Liver (tissue), 9 donors: ENCODE data around the gene MDGA2. TPM values are rescaled to one million over a fixed set of nuclear protein-coding genes. Genes with fewer than 3 reads are reported as not detected.

Source experiments
- DNase-seq: peaks from one replicate; pipeline ENCODE4 v3.0.0-alpha.2; 2017; ENCODE audit warnings: low spot score
- H3K27ac ChIP-seq, 2 donors: one replicate each; pipeline ENCODE4 v1.7.0; 2013; ENCODE audit warnings: inconsistent platforms in 2 of 2, low read length in 2 of 2, control low read depth in 1 of 2, low read depth in 1 of 2, mild to moderate bottlenecking in 1 of 2
- H3K27me3 ChIP-seq, 4 donors: one replicate each; pipeline versions ENCODE4 v1.6.1 to v1.7.0; 2013; ENCODE audit warnings: low read length in 3 of 4, inconsistent platforms in 1 of 4, mild to moderate bottlenecking in 1 of 4, moderate library complexity in 1 of 4; ENCODE audit not compliant: control insufficient read depth in 4 of 4, insufficient read depth in 4 of 4
- H3K36me3 ChIP-seq, 4 donors: one replicate each; pipeline versions ENCODE4 v1.6.1 to v1.7.0; 2013; ENCODE audit warnings: low read length in 3 of 4, mild to moderate bottlenecking in 3 of 4, low read depth in 1 of 4, moderate library complexity in 1 of 4; ENCODE audit not compliant: control insufficient read depth in 4 of 4, insufficient read depth in 3 of 4
- H3K4me1 ChIP-seq, 4 donors: one replicate each; pipeline versions ENCODE4 v1.6.1 to v1.7.0; 2013; ENCODE audit warnings: low read length in 3 of 4, mild to moderate bottlenecking in 3 of 4, moderate library complexity in 1 of 4; ENCODE audit not compliant: control insufficient read depth in 4 of 4, insufficient read depth in 4 of 4
- H3K4me3 ChIP-seq, 3 donors: one replicate each; pipeline versions ENCODE4 v1.6.1 to v1.7.0; 2013; ENCODE audit warnings: low read length in 3 of 3, control low read depth in 1 of 3, low read depth in 1 of 3, mild to moderate bottlenecking in 1 of 3
- H3K9ac ChIP-seq, 2 donors: one replicate each; pipeline ENCODE4 v1.7.0; 2013; ENCODE audit warnings: low read length in 2 of 2, mild to moderate bottlenecking in 2 of 2, moderate library complexity in 2 of 2, control low read depth in 1 of 2, low read depth in 1 of 2
- H3K9me3 ChIP-seq, 4 donors: one replicate each; pipeline versions ENCODE4 v1.6.1 to v1.7.0; 2013; ENCODE audit warnings: low read length in 3 of 4; ENCODE audit not compliant: control insufficient read depth in 4 of 4
- EGR1 ChIP-seq, 2 donors: IDR thresholded peaks; 2 replicates each; pipeline ENCODE4 v1.6.1; 2016 to 2018; ENCODE audit warnings: antibody characterized with exemption in 2 of 2, low read depth in 2 of 2
- FOXA1 ChIP-seq: IDR thresholded peaks from 2 replicates; pipeline ENCODE4 v1.6.1; 2016; ENCODE audit warnings: antibody characterized with exemption
- FOXA2 ChIP-seq: IDR thresholded peaks from 2 replicates; pipeline ENCODE4 v1.6.1; 2016; ENCODE audit warnings: antibody characterized with exemption
- GABPA ChIP-seq, 2 donors: IDR thresholded peaks in 1 of 2; conservative IDR thresholded peaks in 1 of 2; 2 replicates each; pipeline ENCODE4 v1.6.1; 2016; ENCODE audit warnings: antibody characterized with exemption in 2 of 2, mild to moderate bottlenecking in 1 of 2, moderate library complexity in 1 of 2
- HNF4A ChIP-seq, 2 donors: conservative IDR thresholded peaks; 2 replicates each; pipeline ENCODE4 v1.6.1; 2016; ENCODE audit warnings: antibody characterized with exemption in 2 of 2, mild to moderate bottlenecking in 2 of 2
- HNF4G ChIP-seq: IDR thresholded peaks from 2 replicates; pipeline ENCODE4 v1.6.1; 2016; ENCODE audit warnings: antibody characterized with exemption
- JUND ChIP-seq, 2 donors: IDR thresholded peaks; 2 replicates each; pipeline ENCODE4 v1.6.1; 2016; ENCODE audit warnings: antibody characterized with exemption in 2 of 2
- NR2F2 ChIP-seq: IDR thresholded peaks from 2 replicates; pipeline ENCODE4 v1.6.1; 2016; ENCODE audit warnings: antibody characterized with exemption
- RAD21 ChIP-seq, 2 donors: IDR thresholded peaks; 2 replicates each; pipeline ENCODE4 v1.6.1; 2016; ENCODE audit warnings: antibody characterized with exemption in 2 of 2, mild to moderate bottlenecking in 2 of 2
- RXRA ChIP-seq, 2 donors: IDR thresholded peaks; 2 replicates each; pipeline ENCODE4 v1.6.1; 2017 to 2018; ENCODE audit warnings: antibody characterized with exemption in 2 of 2, mild to moderate bottlenecking in 1 of 2
- SP1 ChIP-seq: IDR thresholded peaks from 2 replicates; pipeline ENCODE4 v1.6.1; 2018; ENCODE audit warnings: antibody characterized with exemption, mild to moderate bottlenecking
- TAF1 ChIP-seq: conservative IDR thresholded peaks from 2 replicates; pipeline ENCODE4 v1.6.1; 2016; ENCODE audit warnings: antibody characterized with exemption, mild to moderate bottlenecking
- YY1 ChIP-seq: IDR thresholded peaks from 2 replicates; pipeline ENCODE4 v1.6.1; 2016; ENCODE audit warnings: antibody characterized with exemption, mild to moderate bottlenecking
- WGBS: extraction: QIAGEN DNeasy Blood & Tissue Kit; methylation state at CpG from one replicate; pipeline ENCODE4 v1.1.7; 2013; 5-methylcytosine and 5-hydroxymethylcytosine counted together
- polyA plus RNA-seq, 2 donors: library from polyadenylated mRNA; stranded (reverse) in 1 of 2; unstranded in 1 of 2; fragments of 200-250 nt in 1 of 2; fragments of >200 nt in 1 of 2; fragmentation: Nextera tagmentation in 1 of 2; extraction: Ambion mirVana in 1 of 2; gene quantifications; one replicate each; pipeline versions ENCODE4 v1.2.1 to v1.2.3, GENCODE V29; 2013 to 2015
- total RNA-seq, 2 donors: library from RNA; depleted of rRNA; stranded (reverse); fragments of >200 nt; gene quantifications; one replicate each; pipeline ENCODE4 v1.2.3, GENCODE V29; 2014
- TF ChIP-seq, protein P1 (sequence below): fragments of 150-350 bp; IDR thresholded peaks from 2 replicates; pipeline ENCODE4 v1.5.1; 2017; ENCODE audit warnings: improper control_type of control experiment, low read depth, low read length; ENCODE audit not compliant: missing input control
- TF ChIP-seq, protein P2 (sequence below): IDR thresholded peaks from 2 replicates; pipeline ENCODE4 v1.6.1; 2016; ENCODE audit warnings: antibody characterized with exemption
- TF ChIP-seq, protein P3 (sequence below): IDR thresholded peaks from 2 replicates; pipeline ENCODE4 v1.6.1; 2016; ENCODE audit warnings: antibody characterized with exemption
- TF ChIP-seq, protein P4 (sequence below): IDR thresholded peaks from 2 replicates; pipeline ENCODE4 v1.6.1; 2016; ENCODE audit warnings: antibody characterized with exemption, mild to moderate bottlenecking
- donor health status: healthy.
- donor health status: healthy.
- donor health status: healthy.
- donor health status: healthy.
- donor health status: healthy.

Gene MDGA2
- total and polyA plus RNA-seq, 4 donors, result 0.05 to 0.33 (median 0.19) TPM

DNA sequence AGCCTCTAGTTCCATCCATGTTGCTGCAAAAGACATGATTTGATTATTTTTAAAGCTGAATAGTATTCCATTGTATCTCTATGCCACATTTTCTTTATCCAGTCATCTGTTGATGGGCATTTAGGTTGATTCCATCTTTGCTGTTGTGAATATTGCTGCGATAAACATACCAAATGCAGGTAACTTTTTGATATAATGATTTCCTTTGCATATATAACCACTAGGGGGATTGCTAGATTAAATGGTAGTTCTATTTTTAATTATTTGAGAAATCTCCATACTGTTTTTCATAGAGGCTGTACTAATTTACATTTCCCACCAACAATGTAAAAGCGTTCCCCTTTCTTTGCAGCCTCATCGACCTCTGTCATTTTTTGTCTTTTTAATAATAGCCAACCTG lies 342.5 kb downstream of the MDGA2 start:
- Histone ChIP-seq H3K4me1 (no peaks in the 10 kb centered on the region), H3K9me3 (no peaks in the 10 kb centered on the region), H3K36me3 (no peaks in the 10 kb centered on the region), H3K4me3 (no peak overlapping the region), H3K9ac (no peak overlapping the region), H3K27me3 (no peaks in the 10 kb centered on the region), H3K27ac (no peak overlapping the region)
- TF ChIP-seq NR2F2 (no peak), RAD21 (IDR thresholded peaks at IDR 0.05) (no peak), GABPA (IDR thresholded peaks at IDR 0.05 in 1 of 2, conservative IDR thresholded peaks at IDR 0.05 in 1 of 2) (no peak), RXRA (IDR thresholded peaks at IDR 0.05) (no peak), YY1 (no peak), HNF4G (no peak), TAF1 (no peak)
- TF ChIP-seq, protein P1, sequence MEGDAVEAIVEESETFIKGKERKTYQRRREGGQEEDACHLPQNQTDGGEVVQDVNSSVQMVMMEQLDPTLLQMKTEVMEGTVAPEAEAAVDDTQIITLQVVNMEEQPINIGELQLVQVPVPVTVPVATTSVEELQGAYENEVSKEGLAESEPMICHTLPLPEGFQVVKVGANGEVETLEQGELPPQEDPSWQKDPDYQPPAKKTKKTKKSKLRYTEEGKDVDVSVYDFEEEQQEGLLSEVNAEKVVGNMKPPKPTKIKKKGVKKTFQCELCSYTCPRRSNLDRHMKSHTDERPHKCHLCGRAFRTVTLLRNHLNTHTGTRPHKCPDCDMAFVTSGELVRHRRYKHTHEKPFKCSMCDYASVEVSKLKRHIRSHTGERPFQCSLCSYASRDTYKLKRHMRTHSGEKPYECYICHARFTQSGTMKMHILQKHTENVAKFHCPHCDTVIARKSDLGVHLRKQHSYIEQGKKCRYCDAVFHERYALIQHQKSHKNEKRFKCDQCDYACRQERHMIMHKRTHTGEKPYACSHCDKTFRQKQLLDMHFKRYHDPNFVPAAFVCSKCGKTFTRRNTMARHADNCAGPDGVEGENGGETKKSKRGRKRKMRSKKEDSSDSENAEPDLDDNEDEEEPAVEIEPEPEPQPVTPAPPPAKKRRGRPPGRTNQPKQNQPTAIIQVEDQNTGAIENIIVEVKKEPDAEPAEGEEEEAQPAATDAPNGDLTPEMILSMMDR, result no peak
- no peak for DNase-seq
- 88% methylated on average over 3 of the region's 3 CpGs for WGBS

DNA sequence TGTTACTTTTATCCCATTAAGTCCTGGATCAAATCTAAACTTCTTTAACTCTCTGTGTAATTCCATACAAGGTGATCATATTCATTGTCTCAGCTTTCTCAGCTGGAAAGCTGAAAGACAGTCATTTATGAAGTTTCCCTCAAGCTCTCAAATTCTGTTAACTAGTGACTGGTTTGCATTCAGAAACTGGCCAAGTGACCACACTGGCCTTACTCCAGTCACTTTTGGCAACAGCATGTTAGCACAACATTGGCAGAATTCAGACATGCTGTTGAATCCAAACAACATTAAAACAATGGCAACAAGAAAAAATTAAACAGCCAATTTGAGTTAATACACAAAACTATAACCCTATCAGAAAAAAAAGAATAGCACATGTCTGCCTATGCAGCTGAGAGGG lies 343.3 kb downstream of the MDGA2 start:
- peaks cover 0 to 3% (median 0%) of the 10 kb centered on the region in 4 donors for H3K27me3 ChIP-seq
- TF ChIP-seq SP1 (no peak), FOXA2 (no peak), TAF1 (no peak), JUND (IDR thresholded peaks at IDR 0.05) (no peak), NR2F2 (no peak), RXRA (IDR thresholded peaks at IDR 0.05) (no peak), YY1 (no peak), HNF4A (conservative IDR thresholded peaks at IDR 0.05) (no peak)
- TF ChIP-seq, protein P2, sequence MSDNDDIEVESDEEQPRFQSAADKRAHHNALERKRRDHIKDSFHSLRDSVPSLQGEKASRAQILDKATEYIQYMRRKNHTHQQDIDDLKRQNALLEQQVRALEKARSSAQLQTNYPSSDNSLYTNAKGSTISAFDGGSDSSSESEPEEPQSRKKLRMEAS, result no peak
- TF ChIP-seq, protein P1, result no peak
- H3K9ac ChIP-seq, result no peak overlapping the region
- no peaks in the 10 kb centered on the region for H3K36me3 ChIP-seq
- H3K4me1 ChIP-seq, result no peaks in the 10 kb centered on the region
- no peaks in the 10 kb centered on the region for H3K9me3 ChIP-seq
- DNase-seq, result no peak
- H3K4me3 ChIP-seq, result no peak overlapping the region
- no peak overlapping the region for H3K27ac ChIP-seq

DNA sequence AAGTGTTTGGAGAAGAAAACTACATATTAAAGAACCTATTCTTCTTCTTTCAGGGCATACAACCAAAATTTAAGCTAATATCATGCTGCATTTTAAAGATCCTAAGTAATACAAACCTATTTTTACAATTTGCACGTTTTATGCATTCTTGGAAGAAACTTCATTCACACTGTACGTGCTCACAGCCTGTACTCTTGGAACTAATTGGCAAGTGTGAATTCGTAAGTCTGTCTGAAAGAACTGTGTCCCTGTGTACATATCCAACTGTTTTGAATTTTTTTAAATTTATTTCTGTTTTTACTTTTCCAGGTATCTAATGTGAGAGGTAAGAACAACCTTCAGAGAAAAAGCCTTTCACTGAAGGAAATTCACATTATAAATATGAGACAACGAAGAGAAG lies 347.0 kb downstream of the MDGA2 start:
- no peak overlapping the region for H3K4me3 ChIP-seq
- no peaks in the 10 kb centered on the region for H3K4me1 ChIP-seq
- DNase-seq, result no peak
- peaks cover 0 to 4% (median 0%) of the 10 kb centered on the region in 4 donors for H3K27me3 ChIP-seq
- H3K9me3 ChIP-seq, result no peaks in the 10 kb centered on the region
- no peak overlapping the region for H3K27ac ChIP-seq
- 66% methylated on average over 4 of the region's 4 CpGs for WGBS
- no peak overlapping the region for H3K9ac ChIP-seq
- H3K36me3 ChIP-seq, result no peaks in the 10 kb centered on the region
- TF ChIP-seq, protein P2, result no peak
- TF ChIP-seq GABPA (IDR thresholded peaks at IDR 0.05 in 1 of 2, conservative IDR thresholded peaks at IDR 0.05 in 1 of 2) (no peak), HNF4G (no peak), NR2F2 (no peak), EGR1 (IDR thresholded peaks at IDR 0.05; ENCODE audit: low read depth in 2 of 2) (no peak), FOXA2 (no peak), FOXA1 (no peak), SP1 (no peak), RXRA (IDR thresholded peaks at IDR 0.05) (no peak), HNF4A (conservative IDR thresholded peaks at IDR 0.05) (no peak)
- TF ChIP-seq, protein P3, sequence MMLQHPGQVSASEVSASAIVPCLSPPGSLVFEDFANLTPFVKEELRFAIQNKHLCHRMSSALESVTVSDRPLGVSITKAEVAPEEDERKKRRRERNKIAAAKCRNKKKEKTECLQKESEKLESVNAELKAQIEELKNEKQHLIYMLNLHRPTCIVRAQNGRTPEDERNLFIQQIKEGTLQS, result no peak
- TF ChIP-seq, protein P4, sequence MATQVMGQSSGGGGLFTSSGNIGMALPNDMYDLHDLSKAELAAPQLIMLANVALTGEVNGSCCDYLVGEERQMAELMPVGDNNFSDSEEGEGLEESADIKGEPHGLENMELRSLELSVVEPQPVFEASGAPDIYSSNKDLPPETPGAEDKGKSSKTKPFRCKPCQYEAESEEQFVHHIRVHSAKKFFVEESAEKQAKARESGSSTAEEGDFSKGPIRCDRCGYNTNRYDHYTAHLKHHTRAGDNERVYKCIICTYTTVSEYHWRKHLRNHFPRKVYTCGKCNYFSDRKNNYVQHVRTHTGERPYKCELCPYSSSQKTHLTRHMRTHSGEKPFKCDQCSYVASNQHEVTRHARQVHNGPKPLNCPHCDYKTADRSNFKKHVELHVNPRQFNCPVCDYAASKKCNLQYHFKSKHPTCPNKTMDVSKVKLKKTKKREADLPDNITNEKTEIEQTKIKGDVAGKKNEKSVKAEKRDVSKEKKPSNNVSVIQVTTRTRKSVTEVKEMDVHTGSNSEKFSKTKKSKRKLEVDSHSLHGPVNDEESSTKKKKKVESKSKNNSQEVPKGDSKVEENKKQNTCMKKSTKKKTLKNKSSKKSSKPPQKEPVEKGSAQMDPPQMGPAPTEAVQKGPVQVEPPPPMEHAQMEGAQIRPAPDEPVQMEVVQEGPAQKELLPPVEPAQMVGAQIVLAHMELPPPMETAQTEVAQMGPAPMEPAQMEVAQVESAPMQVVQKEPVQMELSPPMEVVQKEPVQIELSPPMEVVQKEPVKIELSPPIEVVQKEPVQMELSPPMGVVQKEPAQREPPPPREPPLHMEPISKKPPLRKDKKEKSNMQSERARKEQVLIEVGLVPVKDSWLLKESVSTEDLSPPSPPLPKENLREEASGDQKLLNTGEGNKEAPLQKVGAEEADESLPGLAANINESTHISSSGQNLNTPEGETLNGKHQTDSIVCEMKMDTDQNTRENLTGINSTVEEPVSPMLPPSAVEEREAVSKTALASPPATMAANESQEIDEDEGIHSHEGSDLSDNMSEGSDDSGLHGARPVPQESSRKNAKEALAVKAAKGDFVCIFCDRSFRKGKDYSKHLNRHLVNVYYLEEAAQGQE, result no peak
